ENCODE results near the gene CENPU. TPM values are rescaled to one million over a fixed set of nuclear protein-coding genes. Genes with fewer than 3 reads are reported as not detected.

The CENPU gene
- total RNA-seq, 1 experiment from 2014 or later: 124 TPM

DNA sequence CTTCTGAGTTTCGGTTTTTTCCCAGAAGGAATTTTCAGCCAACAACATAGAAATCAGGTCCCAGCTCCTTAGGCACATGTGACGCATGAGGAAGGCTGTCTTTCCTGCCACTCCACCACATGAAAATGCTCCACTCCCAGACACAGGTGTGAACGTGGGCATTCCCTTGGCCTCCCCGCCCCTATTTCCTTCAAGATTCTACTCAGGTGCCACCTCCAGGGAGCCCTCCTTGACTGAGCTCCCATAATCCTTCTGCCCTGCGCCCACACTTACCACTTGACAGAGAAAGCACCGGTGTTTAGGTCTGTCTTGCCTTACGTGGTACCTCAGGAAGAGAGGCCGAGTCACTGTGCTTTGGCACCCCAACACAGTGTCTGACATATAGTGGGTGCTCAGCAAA is 44.4 kb upstream of the CENPU start:
- Histone ChIP-seq H3K9ac (ENCODE audit: extremely low read depth, insufficient read length, low read length) (no peak overlapping the region), H2BK5ac (ENCODE audit: insufficient read length, low read length) (no peak overlapping the region), H2AK5ac (ENCODE audit: insufficient read length, low read length) (no peak overlapping the region), H2BK12ac (ENCODE audit: insufficient read length, low read depth, low read length) (no peak overlapping the region), H3K79me2 (ENCODE audit: insufficient read depth, low read length) (no peaks in the 10 kb centered on the region), H3K23ac (ENCODE audit: insufficient read length, low read depth, low read length) (no peak overlapping the region), H3K9me3 (ENCODE audit: control insufficient read depth, low read depth, low read length) (no peaks in the 10 kb centered on the region), H4K8ac (replicated peaks; ENCODE audit: insufficient read length, low read depth, low read length) (no peak overlapping the region), H3K4me2 (ENCODE audit: insufficient read depth, insufficient read length, low read length) (no peak overlapping the region), H3T11ph (ENCODE audit: low read length) (no peak overlapping the region), H4K91ac (ENCODE audit: insufficient read length, low read depth, low read length) (no peak overlapping the region), H3K14ac (ENCODE audit: insufficient read depth, low read length) (no peak overlapping the region), H3K79me1 (ENCODE audit: insufficient read depth, low read depth, low read length, poor library complexity, severe bottlenecking) (no peaks in the 10 kb centered on the region), H3K23me2 (ENCODE audit: insufficient read length, low read depth, low read length, poor library complexity, severe bottlenecking) (no peaks in the 10 kb centered on the region), H3K27me3 (ENCODE audit: insufficient read depth, low read length) (no peaks in the 10 kb centered on the region), H4K20me1 (ENCODE audit: control insufficient read depth, insufficient read depth, insufficient read length) (no peaks in the 10 kb centered on the region), H2BK20ac (ENCODE audit: low read depth, low read length, poor library complexity, severe bottlenecking) (no peak overlapping the region), H3K18ac (ENCODE audit: insufficient read length, low read depth, low read length) (no peak overlapping the region), H2BK15ac (ENCODE audit: low read depth, low read length) (no peak overlapping the region), H3K27ac (ENCODE audit: insufficient read length, low read depth, low read length) (no peak overlapping the region), H2AFZ (ENCODE audit: low read length) (no peak overlapping the region), H3K4ac (ENCODE audit: low read depth, low read length) (no peak overlapping the region), H3K4me1 (ENCODE audit: insufficient read depth, low read length) (peaks cover 5% of the 10 kb centered on the region; the same call in 1 of the 2 replicates), H2BK120ac (ENCODE audit: low read depth, low read length, poor library complexity, severe bottlenecking) (no peak overlapping the region), H3K56ac (ENCODE audit: insufficient read length, low read depth, low read length) (no peak overlapping the region), H4K5ac (ENCODE audit: insufficient read length, low read depth, low read length) (no peak overlapping the region)
- Mint-ChIP-seq H3K9me3 (peaks cover 6% of the 10 kb centered on the region in 2 experiments), H3K4me3 (no peak overlapping the region), H3K27me3 (ENCODE audit: low read depth) (no peaks in the 10 kb centered on the region), H3K27ac (no peak overlapping the region), H3K4me1 (peaks cover 10 to 11% of the 10 kb centered on the region in 2 experiments), H3K36me3 (ENCODE audit: insufficient read depth in 1 of 3, low read depth in 3 of 3) (peaks cover 6 to 8% (median 6%) of the 10 kb centered on the region in 3 experiments; a peak in 6 of 7 replicates)
- no CpG with 5 or more reads among the region's 8 CpGs for WGBS (ENCODE audit: extremely low coverage, insufficient read length, low lambda C conversion rate)
- TF ChIP-seq, protein P1, sequence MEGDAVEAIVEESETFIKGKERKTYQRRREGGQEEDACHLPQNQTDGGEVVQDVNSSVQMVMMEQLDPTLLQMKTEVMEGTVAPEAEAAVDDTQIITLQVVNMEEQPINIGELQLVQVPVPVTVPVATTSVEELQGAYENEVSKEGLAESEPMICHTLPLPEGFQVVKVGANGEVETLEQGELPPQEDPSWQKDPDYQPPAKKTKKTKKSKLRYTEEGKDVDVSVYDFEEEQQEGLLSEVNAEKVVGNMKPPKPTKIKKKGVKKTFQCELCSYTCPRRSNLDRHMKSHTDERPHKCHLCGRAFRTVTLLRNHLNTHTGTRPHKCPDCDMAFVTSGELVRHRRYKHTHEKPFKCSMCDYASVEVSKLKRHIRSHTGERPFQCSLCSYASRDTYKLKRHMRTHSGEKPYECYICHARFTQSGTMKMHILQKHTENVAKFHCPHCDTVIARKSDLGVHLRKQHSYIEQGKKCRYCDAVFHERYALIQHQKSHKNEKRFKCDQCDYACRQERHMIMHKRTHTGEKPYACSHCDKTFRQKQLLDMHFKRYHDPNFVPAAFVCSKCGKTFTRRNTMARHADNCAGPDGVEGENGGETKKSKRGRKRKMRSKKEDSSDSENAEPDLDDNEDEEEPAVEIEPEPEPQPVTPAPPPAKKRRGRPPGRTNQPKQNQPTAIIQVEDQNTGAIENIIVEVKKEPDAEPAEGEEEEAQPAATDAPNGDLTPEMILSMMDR (conservative IDR thresholded peaks at IDR 0.05): no peak
- DNase-seq: no peak

All from H9 (cell line).